Cerebellar cortex (tissue), 1 donor: ENCODE measurements around the gene HORMAD2.

ENCODE experiments used
- DNase-seq: peaks from one replicate; pipeline ENCODE4 v3.0.0-alpha.2; 2015; ENCODE audit warnings: low spot score

Gene HORMAD2, protein sequence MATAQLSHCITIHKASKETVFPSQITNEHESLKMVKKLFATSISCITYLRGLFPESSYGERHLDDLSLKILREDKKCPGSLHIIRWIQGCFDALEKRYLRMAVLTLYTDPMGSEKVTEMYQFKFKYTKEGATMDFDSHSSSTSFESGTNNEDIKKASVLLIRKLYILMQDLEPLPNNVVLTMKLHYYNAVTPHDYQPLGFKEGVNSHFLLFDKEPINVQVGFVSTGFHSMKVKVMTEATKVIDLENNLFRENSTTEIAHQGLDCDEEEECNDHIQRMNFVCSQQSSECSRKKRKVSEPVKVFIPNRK

GRCh38 chr22:30079952-30080533, at the start of gene HORMAD2:
TSS of gene HORMAD2 (plus strand) at chr22:30080464. CDS start at chr22:30093953, 13,489 bp downstream.
- DNase-seq = no peak

GRCh38 chr22:30031328-30031727, 48.9 kb upstream of the HORMAD2 start:
- DNase-seq = no peak

DNA sequence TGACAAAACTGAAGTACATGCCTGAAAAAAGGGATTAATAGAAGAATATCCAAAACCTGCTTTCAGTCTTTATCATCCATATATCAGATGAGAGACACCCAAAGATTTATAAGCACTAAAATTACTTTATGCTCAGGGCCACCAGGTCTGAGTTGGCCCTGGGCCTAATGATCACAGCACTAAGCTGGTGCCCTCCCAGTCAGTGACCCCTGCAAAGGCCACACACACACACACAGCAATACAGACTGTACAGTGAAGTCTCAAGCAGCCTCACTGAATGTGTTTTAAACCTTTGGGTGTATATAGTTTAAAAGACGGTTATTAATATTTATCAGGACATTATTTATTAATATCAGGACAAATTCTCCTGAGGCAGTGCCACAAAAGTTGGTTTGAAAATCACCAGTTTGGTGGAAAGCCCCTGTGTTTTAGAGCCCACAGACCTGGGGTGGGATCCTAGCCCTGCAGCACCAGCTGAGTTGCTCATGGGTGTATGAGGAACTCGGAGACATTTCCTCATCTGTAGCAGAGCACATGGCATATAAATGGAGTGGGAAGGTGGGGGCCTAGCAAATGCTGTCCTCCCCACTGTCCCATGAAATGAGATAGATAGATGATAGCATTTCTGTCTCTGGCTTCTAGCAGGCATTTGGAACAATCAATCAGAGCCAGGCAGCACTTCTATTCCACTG, 48.4 kb upstream of the HORMAD2 start:
- DNase-seq = no peak

DNA sequence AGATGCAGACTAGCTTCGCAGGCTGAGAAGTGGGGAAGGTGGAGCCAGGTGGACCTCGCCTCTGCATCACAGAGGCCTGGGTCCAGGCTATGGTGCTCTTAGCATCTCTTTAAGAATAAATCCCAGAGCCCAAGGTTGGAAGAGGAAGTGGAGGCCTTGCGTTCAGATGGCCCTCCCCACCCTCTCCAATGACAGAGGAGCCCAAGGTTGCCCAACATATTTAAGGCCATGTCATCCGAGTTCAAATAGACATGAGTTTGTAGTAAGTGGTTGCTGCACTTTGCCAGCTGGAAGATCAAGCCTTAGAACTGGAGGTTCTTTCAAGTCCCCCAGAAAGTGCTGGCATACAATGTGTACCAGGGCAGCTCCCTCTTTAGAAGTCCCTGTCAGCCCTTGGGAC, 47.1 kb upstream of the HORMAD2 start:
- no peak for DNase-seq

DNA sequence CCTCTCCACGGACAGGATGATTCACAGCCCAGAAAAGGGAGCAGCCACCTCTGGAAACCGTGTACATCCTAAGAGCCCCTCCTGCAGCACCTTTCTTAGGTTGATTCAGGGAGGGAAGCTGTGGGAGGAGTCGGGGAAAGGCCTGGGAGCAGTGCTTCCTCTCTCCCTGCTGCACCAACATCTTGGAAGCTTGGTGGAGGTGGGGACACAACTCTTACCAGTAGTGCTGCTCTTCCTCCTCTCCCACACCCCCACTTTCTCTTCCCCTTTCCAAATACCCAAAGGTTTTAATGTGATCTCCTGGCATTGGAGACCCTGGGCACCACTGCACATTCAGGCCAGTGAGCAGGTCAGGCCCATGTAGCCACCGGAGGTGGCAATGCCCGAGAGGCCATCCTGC, 46.4 kb upstream of the HORMAD2 start:
- no peak for DNase-seq

DNA sequence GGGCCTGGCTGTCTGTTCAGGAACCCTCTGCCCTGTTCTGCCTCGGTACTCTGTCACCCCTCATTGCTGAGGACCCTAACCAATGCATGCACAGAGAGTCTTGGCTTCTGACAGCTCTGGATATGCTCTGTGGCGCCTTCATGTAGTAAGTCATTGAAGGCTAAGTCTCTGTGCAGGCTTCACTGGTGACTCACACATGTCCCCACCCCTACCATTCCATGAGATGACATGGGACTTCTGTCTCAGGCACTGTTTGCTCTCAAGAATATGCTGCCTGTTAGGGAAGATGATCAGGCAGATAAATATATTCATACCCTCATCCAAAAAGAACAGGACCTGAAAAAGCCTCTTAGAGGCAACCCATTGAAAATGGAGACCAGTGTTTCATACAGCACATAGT, 43.6 kb upstream of the HORMAD2 start:
- DNase-seq = no peak

DNA sequence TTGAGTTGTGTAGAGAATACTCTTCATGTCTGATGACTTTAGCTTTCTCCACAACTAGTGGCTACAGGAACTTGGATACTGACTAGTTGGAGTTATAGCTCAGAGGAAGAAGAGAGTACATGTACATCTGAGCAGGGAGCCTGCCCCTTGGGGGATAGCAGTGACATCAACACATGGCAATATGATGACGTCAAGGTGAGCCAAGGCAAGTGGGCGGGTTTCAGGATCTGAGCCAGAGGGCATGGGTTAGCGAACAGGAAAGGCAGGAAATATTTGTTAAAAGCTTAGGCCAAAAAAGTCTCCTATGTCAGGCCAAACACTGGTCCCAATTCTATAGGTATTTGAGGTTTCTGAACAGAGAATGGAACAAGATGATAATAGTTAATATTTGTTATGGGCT, 42.0 kb upstream of the HORMAD2 start:
- DNase-seq = no peak

DNA sequence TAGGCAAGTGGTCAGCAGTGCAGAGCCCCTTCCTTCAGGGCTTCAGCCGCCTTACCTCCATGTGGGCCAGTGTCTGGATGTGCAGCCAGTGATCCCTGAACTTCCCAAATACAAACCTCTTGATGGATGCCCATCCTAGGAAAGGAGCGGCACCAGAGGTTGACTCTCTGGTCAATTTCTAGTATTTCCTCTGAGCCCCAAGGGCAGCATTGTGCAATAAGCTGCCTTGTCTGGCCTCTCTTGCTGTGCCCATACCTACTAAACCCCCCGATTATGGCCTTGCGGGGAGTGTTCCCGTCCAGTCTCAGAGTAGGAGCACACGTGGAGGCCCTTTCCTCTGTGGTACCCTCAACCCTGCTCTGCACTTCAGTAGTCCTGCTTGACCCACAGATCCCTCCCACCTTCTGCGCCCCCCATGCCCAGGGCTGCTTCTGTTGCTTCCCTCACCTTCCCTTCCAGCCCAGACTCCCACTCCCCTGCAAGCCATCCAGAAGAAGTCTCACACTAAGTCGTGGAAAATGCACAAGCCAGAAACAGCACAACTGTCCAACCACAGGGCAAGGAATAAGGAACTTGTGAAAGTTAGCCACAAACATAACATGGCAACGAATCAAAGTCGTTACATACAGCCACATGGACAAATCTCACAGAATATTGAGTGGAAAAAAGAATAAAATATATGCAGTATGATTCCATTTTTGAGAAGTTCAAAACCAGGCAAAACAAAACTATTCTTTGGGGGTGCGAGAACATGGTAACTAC, 39.6 kb upstream of the HORMAD2 start:
- no peak for DNase-seq

DNA sequence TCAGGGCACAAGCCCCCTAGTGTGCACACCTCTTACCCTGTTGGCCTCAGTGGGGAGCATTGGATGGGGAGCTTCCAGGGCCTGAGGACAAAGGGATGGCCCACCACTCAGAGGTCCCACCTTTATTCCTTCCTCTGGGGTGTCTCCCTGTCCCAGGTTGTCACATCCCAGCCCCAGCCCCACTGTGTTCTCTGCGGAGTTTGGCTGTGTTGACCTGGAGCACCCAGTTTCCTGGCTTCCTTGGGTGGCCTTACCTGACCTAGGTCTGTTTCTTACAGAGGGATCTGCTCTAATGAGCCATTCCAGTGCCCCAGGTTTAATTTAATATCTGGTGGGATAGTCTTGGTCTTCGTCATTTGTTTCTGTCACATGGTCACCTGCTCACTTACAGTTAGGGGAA, 38.8 kb upstream of the HORMAD2 start:
- DNase-seq = no peak

DNA sequence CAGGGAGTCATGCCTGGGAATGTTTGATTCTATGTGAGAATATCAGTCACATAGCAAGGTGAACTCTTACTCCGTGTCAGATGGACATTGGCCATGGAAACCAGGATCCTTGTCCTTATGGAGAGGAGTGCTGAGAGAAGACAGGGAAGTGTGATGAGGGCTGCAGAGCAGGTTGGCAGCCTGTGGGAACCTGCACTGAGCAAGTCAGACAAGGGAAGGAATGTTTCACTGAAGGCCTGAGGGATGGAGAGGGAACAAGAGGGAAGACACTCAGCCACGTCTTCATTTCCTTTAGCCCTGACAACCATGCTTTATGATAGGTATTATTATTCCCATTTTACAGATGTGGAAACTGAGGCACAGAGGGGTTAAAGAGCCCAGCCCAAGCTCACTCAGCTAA, 38.4 kb upstream of the HORMAD2 start:
- no peak for DNase-seq

- no peak for DNase-seq
These were observed 37.1 kb upstream of the HORMAD2 start for GRCh38 chr22:30043161-30043560.

DNA sequence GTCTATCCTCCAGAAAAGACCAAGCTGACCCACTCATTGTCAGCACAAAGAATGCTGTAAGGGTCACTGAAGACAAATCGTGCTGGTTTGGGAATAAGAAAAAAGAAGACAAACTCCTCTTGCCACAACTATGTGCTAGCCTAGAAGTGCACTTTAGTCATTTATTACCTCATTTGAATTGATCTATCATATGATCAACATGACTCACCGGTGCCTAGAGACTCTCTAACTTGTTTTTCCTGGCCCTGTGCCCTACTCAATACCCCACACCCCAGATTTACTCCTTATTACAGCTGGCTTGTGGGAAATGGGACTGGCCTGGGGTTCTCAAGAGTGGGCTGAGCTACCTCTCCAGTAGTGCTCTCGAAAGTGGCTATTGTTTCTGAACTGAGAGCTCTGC, 35.9 kb upstream of the HORMAD2 start:
- no peak for DNase-seq

- no peak for DNase-seq
These were observed 35.3 kb upstream of the HORMAD2 start for GRCh38 chr22:30044881-30045493.

GRCh38 chr22:30045494-30045887, 34.8 kb upstream of the HORMAD2 start:
- no peak for DNase-seq

GRCh38 chr22:30045901-30046715, 34.2 kb upstream of the HORMAD2 start:
- DNase-seq = no peak

- no peak for DNase-seq
These were observed 33.4 kb upstream of the HORMAD2 start for GRCh38 chr22:30046716-30047363.

DNA sequence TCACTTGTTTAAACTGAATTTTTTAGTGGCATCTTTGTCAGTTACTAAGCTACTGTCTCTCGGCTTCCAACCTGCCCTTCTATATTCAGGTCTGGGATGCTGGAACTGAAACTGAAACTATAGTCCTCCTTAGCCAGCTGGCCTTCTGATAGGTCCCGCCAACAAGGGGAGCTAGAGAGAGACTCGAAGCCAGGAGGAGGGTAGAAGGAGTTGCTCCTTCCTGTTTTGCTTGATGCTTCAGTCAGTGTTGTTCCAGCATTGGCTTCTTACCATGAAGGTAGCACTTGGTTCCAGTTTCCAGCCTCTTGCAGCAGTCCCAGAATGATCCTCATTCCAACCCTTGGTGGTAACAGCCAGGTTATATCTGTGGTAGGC, 32.9 kb upstream of the HORMAD2 start:
- no peak for DNase-seq

GRCh38 chr22:30048681-30049080, 31.6 kb upstream of the HORMAD2 start:
- no peak for DNase-seq

GRCh38 chr22:30054067-30054763, 26.0 kb upstream of the HORMAD2 start:
- no peak for DNase-seq

GRCh38 chr22:30054764-30055069, 25.5 kb upstream of the HORMAD2 start:
- no peak for DNase-seq
